GM12878 (cell line): ENCODE results near the gene HNRNPAB. TPM values are rescaled to one million over a fixed set of nuclear protein-coding genes. Genes with fewer than 3 reads are reported as not detected.

ENCODE experiments used
- ATAC-seq: fragments of 200-7000 bp; cut with Tn5 transposase; 3 replicates; pipeline ENCODE4 v1.9.1; 2020; ENCODE audit warnings: mild to moderate bottlenecking, moderate library complexity
- BruUV-seq: library from RNA; stranded (reverse); fragments of 400-500 nt; replicated peaks from 2 replicates; lab custom pipeline; 2021; lab: Mats Ljungman, UMichigan
- CTCF ChIA-PET: fragments of 300-600 bp; sonication (Branson Sonifier 250); formaldehyde crosslinking; extraction: SDS; loops from one replicate; lab custom pipeline; 2021; ENCODE audit warnings: inconsistent platforms; lab: Yijun Ruan, JAX
- POLR2A ChIA-PET: fragments of 350-600 bp; formaldehyde crosslinking; extraction: SDS; loops from one replicate; lab custom pipeline; 2021; ENCODE audit warnings: inconsistent platforms; lab: Charles Lee
- RAD21 ChIA-PET: fragments of 300-600 bp; sonication (Branson Sonifier 250); formaldehyde crosslinking; loops from one replicate; lab custom pipeline; 2023; ENCODE audit warnings: antibody characterized with exemption; ENCODE audit not compliant: unreplicated experiment; lab: Charles Lee
- SMC1A ChIA-PET: fragments of 300-600 bp; sonication (Branson Sonifier 250); formaldehyde crosslinking; loops from one replicate; lab custom pipeline; 2023; ENCODE audit not compliant: unreplicated experiment, uncharacterized antibody; lab: Charles Lee
- DNase-seq: peaks from one replicate; pipeline ENCODE4 v3.0.0-alpha.2; 2011; ENCODE audit warnings: low read depth, low spot score
- FAIRE-seq: peaks from 3 replicates; lab custom pipeline; 2011; peaks lifted over from hg19 to GRCh38; lab: Jason Lieb, UNC
- H2AFZ ChIP-seq: 2 replicates; pipeline ENCODE4 v1.6.0; 2011; ENCODE audit warnings: low read depth, low read length, control low read depth; ENCODE audit not compliant: control insufficient read depth
- H3K27ac ChIP-seq: 2 replicates; pipeline ENCODE4 v1.5.1; 2011; ENCODE audit warnings: control low read depth; ENCODE audit not compliant: control insufficient read depth, insufficient read depth
- H3K27me3 ChIP-seq, 2 experiments: replicated peaks in 1 of 2; 2 replicates each; pipeline versions ENCODE4 v1.6.0 to v1.6.1; 2011; ENCODE audit warnings: low read length in 1 of 2; ENCODE audit not compliant: control insufficient read depth in 2 of 2, insufficient read depth in 2 of 2
- H3K36me3 ChIP-seq, 2 experiments: 2 replicates each; pipeline ENCODE4 v1.5.1; 2011; ENCODE audit warnings: low read length in 1 of 2; ENCODE audit not compliant: control insufficient read depth in 2 of 2, insufficient read depth in 2 of 2
- H3K4me1 ChIP-seq: 2 replicates; pipeline ENCODE4 v1.6.1; 2011; ENCODE audit warnings: mild to moderate bottlenecking, low read length, moderate library complexity, mixed read lengths; ENCODE audit not compliant: control insufficient read depth, insufficient read depth
- H3K4me2 ChIP-seq: 2 replicates; pipeline ENCODE4 v1.6.0; 2011; ENCODE audit warnings: control low read depth; ENCODE audit not compliant: control insufficient read depth, insufficient read depth
- H3K4me3 ChIP-seq: fragments of 200-600 bp; sonication (generic); 2 replicates; pipeline ENCODE4 v1.5.1; 2016
- H3K79me2 ChIP-seq: 2 replicates; pipeline ENCODE4 v1.6.0; 2011; ENCODE audit warnings: low read length; ENCODE audit not compliant: control insufficient read depth, insufficient read depth
- H3K9ac ChIP-seq: 2 replicates; pipeline ENCODE4 v1.8.0; 2011; ENCODE audit warnings: low read length, control low read depth, mixed read lengths; ENCODE audit not compliant: control insufficient read depth, insufficient read depth
- H3K9me3 ChIP-seq: replicated peaks from 3 replicates; pipeline ENCODE4 v1.5.1; 2011; ENCODE audit warnings: mild to moderate bottlenecking, low read length; ENCODE audit not compliant: control insufficient read depth, insufficient read depth
- H4K20me1 ChIP-seq: 2 replicates; pipeline ENCODE4 v1.6.0; 2011; ENCODE audit not compliant: control insufficient read depth, insufficient read depth
- CBX5 ChIP-seq: sonication (generic); IDR thresholded peaks from 2 replicates; pipeline ENCODE4 v1.6.1; 2016; ENCODE audit warnings: low read depth, moderate library complexity, mild to moderate bottlenecking, inconsistent platforms
- CREM ChIP-seq: IDR thresholded peaks from 2 replicates; pipeline ENCODE4 v1.6.1; 2014; ENCODE audit warnings: antibody characterized with exemption, low read depth
- EED ChIP-seq: sonication (generic); IDR thresholded peaks from 2 replicates; pipeline ENCODE4 v1.6.1; 2016; ENCODE audit warnings: antibody characterized with exemption, low read depth
- ETV6 ChIP-seq, 2 experiments: fragments of 450-650 bp in 1 of 2; IDR thresholded peaks in 1 of 2; conservative IDR thresholded peaks in 1 of 2; 2 replicates each; pipeline ENCODE4 v1.6.1; 2014; ENCODE audit warnings: antibody characterized with exemption in 1 of 2, borderline replicate concordance in 1 of 2, low read depth in 1 of 2, mild to moderate bottlenecking in 1 of 2, moderate library complexity in 1 of 2
- HDAC6 ChIP-seq: fragments of 200-600 bp; sonication (generic); IDR thresholded peaks from one replicate; pipeline ENCODE4 v1.8.0; 2017; ENCODE audit warnings: antibody characterized with exemption; ENCODE audit not compliant: unreplicated experiment
- IRF4 ChIP-seq: IDR thresholded peaks from 2 replicates; pipeline ENCODE4 v1.6.1; 2011; ENCODE audit warnings: low read depth, low read length
- JUNB ChIP-seq: IDR thresholded peaks from 2 replicates; pipeline ENCODE4 v1.6.1; 2016; ENCODE audit warnings: antibody characterized with exemption, mild to moderate bottlenecking
- JUND ChIP-seq: IDR thresholded peaks from 2 replicates; pipeline ENCODE4 v1.6.1; 2012; ENCODE audit warnings: low read depth, mild to moderate bottlenecking, low read length, improper control_type of control experiment, moderate library complexity
- NR2C2 ChIP-seq: IDR thresholded peaks from 2 replicates; pipeline ENCODE4 v1.6.1; 2011; ENCODE audit warnings: borderline replicate concordance, low read depth; ENCODE audit not compliant: control insufficient read depth, insufficient read length
- NRF1 ChIP-seq: conservative IDR thresholded peaks from 2 replicates; pipeline ENCODE4 v1.6.1; 2011; ENCODE audit warnings: mild to moderate bottlenecking, low read depth, low read length, improper control_type of control experiment
- POLR2A ChIP-seq: IDR thresholded peaks from 2 replicates; pipeline ENCODE4 v1.6.1; 2011; ENCODE audit warnings: low read depth, mild to moderate bottlenecking, low read length
- RAD21 ChIP-seq: IDR thresholded peaks from 2 replicates; pipeline ENCODE4 v1.6.1; 2011; ENCODE audit warnings: mild to moderate bottlenecking, low read depth, low read length, moderate library complexity; ENCODE audit not compliant: insufficient read depth
- SMARCA5 ChIP-seq: fragments of 450-650 bp; IDR thresholded peaks from 2 replicates; pipeline ENCODE4 v1.6.1; 2017; ENCODE audit warnings: mild to moderate bottlenecking
- SPI1 ChIP-seq: IDR thresholded peaks from 2 replicates; pipeline ENCODE4 v1.6.1; 2011; ENCODE audit warnings: low read depth, mild to moderate bottlenecking, low read length, moderate library complexity, borderline replicate concordance; ENCODE audit not compliant: insufficient read depth
- TAF1 ChIP-seq: IDR thresholded peaks from 2 replicates; pipeline ENCODE4 v1.6.1; 2011; ENCODE audit warnings: mild to moderate bottlenecking, low read depth, low read length, borderline replicate concordance
- TCF12 ChIP-seq: IDR thresholded peaks from 2 replicates; pipeline ENCODE4 v1.6.1; 2011; ENCODE audit warnings: low read depth, mild to moderate bottlenecking, low read length
- ZBED1 ChIP-seq: IDR thresholded peaks from 2 replicates; pipeline ENCODE4 v1.6.1; 2016; ENCODE audit warnings: borderline replicate concordance
- ZBTB11 ChIP-seq: fragments of 450-650 bp; formaldehyde crosslinking; IDR thresholded peaks from 2 replicates; pipeline ENCODE4 v1.5.0; 2022; ENCODE audit warnings: mild to moderate bottlenecking, missing genetic modification characterization
- ZNF207 ChIP-seq: fragments of 450-650 bp; IDR thresholded peaks from 2 replicates; pipeline ENCODE4 v1.6.1; 2014; ENCODE audit warnings: antibody characterized with exemption, mild to moderate bottlenecking, borderline replicate concordance
- ZZZ3 ChIP-seq: IDR thresholded peaks from 2 replicates; pipeline ENCODE4 v1.6.1; 2011; ENCODE audit warnings: low read depth; ENCODE audit not compliant: control insufficient read depth, insufficient read length
- WGBS: methylation state at CpG from one replicate; pipeline ENCODE4 v1.1.6; 2016; ENCODE audit warnings: low lambda C conversion rate; ENCODE audit not compliant: insufficient replicate concordance, insufficient coverage; ENCODE audit errors: missing lambda C conversion rate; 5-methylcytosine and 5-hydroxymethylcytosine counted together
- in situ Hi-C: fragments of 300-500 bp; cut with MboI; formaldehyde crosslinking; loops from 9 replicates; pipeline ENCODE4 v1.14.3; 2018; ENCODE audit warnings: mixed read lengths
- intact Hi-C: fragments of 100-400 bp; cut with micrococcal nuclease; formaldehyde crosslinking; loops from one replicate; pipeline ENCODE4 v1.14.2; 2022; ENCODE audit not compliant: unreplicated experiment
- polyA plus RNA-seq, 11 experiments: library from polyadenylated mRNA; depleted of rRNA in 4 of 11; unstranded in 6 of 11; stranded (reverse) in 5 of 11; fragments of >200 nt; fragmentation: Nextera tagmentation in 4 of 11; fragmentation: Illumina TruSeq in 1 of 11; extraction: Ambion mirVana in 4 of 11; extraction: Trizol in 1 of 11; gene quantifications; 1 replicate in 1 of 11; 2 replicates in 10 of 11; pipeline versions ENCODE4 v1.2.1 to v1.2.3, GENCODE V29; 2011 to 2016; ENCODE audit warnings: inconsistent platforms in 2 of 11, missing spikeins in 2 of 11, low read depth in 1 of 11
- total RNA-seq, 4 experiments: library from RNA; depleted of rRNA in 3 of 4; stranded (reverse); fragments of >200 nt in 3 of 4; fragmentation: Illumina TruSeq in 1 of 4; extraction: Trizol in 1 of 4; gene quantifications; 2 replicates each; pipeline versions ENCODE4 v1.2.1 to v1.2.3, GENCODE V29; 2013 to 2021

HNRNPAB gene
- total and polyA plus RNA-seq, 10 of the 15 experiments (the other 5 are each of a cell fraction or from before 2014, with no cell fraction given) = 42.3 to 330 (median 230) TPM

- CTCF ChIA-PET = no interaction called here
- FAIRE-seq (no peak), DNase-seq (no peak), ATAC-seq (no peak)
- BruUV-seq = no TSS peak
- Histone ChIP-seq H3K4me1 (peaks cover 22% of the 10 kb centered on the region), H3K27ac (no peak overlapping the region), H3K79me2 (no peaks in the 10 kb centered on the region), H3K9me3 (no peaks in the 10 kb centered on the region), H3K4me3 (no peak overlapping the region), H3K4me2 (no peak overlapping the region), H3K27me3 (no peaks in the 10 kb centered on the region), H2AFZ (no peak overlapping the region), H4K20me1 (no peaks in the 10 kb centered on the region), H3K9ac (no peak overlapping the region), H3K36me3 (no peaks in the 10 kb centered on the region)
- RAD21 ChIA-PET = no interaction called here
- SMC1A ChIA-PET = interaction anchor here (0.7 kb wide), 1 partner anchor 313 kb away, joined by 3 read pairs; no protein-coding TSS in a partner anchor
- TF ChIP-seq RAD21 (no peak), NR2C2 (no peak), ZBTB11 (CRISPR knock-in tag) (no peak), JUNB (no peak), ETV6 (conservative IDR thresholded peaks at IDR 0.05 in 1 of 2, IDR thresholded peaks at IDR 0.05 in 1 of 2; ENCODE audit: borderline replicate concordance in 1 of 2, low read depth in 1 of 2) (no peak), TCF12 (no peak), SMARCA5 (no peak), IRF4 (no peak), TAF1 (no peak), EED (no peak), NRF1 (no peak), CBX5 (no peak), HDAC6 (no peak), JUND (no peak), ZNF207 (no peak), SPI1 (no peak), CREM (no peak), POLR2A (no peak), ZBED1 (no peak), ZZZ3 (no peak)
- POLR2A ChIA-PET = interaction anchor here (0.6 kb wide), 1 partner anchor 16 kb away, joined by 3 read pairs; no protein-coding TSS in a partner anchor
- WGBS = 41% methylated on average over 2 of the region's 2 CpGs
- in situ Hi-C loops (no loop called here), intact Hi-C loops (no loop called here)
Observed at GRCh38 chr5:178244576-178244975, 40.2 kb downstream of the HNRNPAB start.
